HG03039 (cell line): ENCODE data around the gene EIF2S2.

Experiments used
- ATAC-seq: cut with Tn5 transposase; IDR thresholded peaks from one replicate; pipeline ENCODE4 v1.9.1; 2021; ENCODE audit warnings: mild to moderate bottlenecking, moderate library complexity; ENCODE audit not compliant: unreplicated experiment

EIF2S2 gene

DNA sequence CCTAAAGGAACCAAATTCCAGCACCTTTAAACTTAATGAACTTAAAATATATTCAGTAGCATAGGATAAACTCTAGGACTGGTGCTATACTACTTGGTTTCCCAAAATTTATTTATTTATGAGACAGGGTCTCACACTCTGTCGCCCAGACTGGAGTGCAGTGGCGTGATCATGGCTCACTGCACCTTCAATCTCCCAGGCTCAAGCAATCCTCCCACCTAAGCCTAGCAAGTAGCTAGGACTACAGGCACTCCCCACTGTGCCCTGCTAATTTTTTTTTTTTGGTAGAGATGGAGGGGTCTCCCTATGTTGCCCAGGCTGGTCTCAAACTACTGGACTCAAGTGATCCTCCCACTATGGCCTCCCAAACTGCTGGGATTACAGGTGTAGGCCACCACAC lies 21.4 kb downstream of the EIF2S2 start:
- no peak for ATAC-seq

DNA sequence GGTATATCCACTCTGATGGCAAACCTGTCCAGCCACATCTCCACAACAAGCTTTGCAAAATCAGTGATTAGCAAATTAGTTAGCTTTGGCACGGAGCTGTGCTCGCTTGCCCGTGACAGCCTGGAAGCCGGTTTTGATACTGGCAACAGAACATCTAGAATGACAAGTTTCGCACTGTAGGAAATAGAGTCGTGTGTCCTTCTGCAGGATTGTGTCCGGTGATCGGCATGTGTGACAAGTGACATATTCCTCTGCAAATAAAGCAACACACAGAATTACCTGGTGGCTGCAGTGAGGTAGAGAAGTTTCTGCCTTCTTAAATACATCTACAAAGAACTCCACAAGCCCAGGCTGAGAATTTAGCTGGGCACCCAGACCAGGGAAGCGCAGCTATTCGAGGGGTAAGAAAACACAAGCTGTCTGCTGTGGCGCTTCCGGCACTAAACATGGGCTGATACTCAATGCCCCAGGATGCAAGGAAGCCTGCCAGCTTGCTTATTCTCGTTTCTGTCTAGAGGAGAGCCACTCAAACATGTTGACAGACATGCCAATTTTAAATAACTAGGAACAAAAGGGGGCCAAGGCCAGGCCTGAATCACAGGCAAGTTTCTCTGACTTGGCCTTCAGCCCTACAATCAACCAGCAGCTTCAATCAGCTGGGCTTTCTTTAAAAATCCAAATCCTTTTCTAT lies 22.2 kb downstream of the EIF2S2 start:
- no peak for ATAC-seq

DNA sequence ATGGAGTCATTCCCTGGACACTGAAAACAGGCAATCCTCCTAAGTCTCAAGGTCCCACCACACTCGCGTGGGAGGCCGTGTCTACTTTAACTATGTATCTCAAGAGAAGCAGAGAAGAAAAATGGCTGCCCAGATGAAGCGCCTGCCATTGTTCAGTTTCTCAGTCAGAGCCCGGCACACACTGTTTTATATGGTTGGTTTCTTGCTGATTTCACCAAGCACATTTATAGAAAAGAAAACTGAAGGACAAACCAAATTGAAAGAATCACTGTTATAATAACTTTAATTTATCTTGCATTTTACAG lies 22.9 kb downstream of the EIF2S2 start:
- ATAC-seq: no peak

DNA sequence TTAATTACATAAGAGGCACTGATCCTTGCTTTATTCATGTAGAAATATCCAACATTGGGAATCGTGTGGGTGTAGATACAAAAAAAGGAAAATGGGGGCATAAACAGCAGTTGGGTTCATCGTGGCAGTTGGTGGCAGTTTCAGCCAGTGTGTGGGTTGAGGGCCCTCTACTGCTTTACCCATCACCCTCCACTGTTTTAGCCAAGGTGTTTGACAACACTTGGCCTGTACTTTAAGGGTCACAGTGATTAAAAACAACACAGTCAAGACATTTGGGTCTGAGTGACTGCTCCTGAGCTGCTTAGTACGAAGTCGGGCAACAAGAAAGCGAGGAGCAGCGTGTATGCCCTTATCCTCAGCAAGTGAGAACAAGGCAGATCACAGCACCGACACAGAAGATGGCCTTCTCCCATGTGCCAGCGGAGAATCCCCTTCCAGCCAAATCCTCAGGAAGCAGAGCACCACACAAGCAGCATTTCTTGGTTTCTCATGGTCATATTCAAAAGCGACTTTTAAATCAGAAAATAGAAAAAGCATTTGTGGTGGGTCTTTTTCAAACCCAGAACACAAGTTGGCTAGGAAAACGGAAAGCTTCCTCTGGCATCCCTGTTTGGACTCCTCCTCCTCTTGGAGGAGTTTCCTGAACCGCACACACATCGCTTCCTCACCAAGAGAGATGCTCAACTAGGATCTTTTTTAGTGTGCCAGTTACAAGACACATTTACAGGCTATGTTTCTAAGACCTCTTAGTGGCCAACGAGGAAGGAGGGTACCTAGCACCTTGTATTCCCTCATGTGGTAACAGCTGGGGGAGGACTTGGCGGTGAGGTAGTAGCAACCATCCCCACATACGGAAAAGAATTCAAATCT lies 23.5 kb downstream of the EIF2S2 start:
- no peak for ATAC-seq

DNA sequence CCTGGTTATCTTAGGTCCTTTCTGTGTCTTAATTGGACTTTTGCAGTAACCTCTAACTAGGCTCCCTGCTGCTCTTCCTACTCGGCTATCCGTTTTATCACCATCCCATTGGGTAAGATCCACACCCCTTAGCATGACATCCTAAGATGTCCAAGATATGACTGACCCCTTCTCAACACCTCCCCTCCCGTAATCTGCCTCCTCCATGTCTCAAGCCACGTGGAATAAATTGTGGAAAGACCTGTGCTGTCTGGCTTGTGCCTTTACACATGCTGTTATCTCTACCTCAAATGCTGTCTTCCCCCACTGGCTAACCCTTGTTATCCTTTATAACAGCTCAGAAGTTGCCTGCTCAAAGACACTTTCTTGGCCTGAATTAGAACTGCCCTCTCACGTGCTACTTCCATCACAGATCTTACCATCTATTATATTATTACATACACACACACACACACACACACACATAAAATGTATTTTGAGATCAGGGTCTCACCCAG lies 26.5 kb downstream of the EIF2S2 start:
- ATAC-seq: no peak

DNA sequence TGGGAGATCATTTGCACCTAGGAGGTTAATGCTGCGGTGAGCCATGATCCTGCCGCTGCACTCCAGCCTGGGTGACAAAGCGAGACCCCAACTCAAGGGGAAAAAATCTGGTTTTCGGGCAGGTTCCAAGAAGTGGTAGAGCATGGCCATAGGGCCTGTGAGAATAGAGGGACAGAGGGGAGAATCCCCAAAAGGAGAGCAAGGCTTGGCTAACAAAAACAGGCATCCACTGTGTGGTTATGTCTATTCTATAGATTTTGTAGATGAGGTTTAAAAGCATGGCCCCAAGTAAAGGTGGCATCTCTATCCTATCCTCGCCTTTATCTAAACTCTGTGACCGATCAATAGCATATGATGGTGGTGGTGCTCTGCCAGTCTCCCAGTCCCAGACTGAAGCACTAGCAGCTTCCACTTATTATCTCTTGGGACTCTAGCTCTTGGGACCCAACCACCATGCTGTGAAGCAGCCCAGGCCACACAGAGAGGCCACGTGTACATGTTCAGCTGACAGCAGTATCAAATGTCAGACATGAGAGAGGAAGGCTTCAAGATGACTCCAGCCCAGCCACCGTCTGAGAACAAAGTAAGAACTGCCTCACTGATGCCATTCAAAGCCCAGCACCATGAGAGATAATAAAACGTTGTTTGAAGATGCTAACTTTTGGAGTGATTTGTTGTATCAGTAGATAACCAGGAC lies 27.7 kb downstream of the EIF2S2 start:
- no peak for ATAC-seq

DNA sequence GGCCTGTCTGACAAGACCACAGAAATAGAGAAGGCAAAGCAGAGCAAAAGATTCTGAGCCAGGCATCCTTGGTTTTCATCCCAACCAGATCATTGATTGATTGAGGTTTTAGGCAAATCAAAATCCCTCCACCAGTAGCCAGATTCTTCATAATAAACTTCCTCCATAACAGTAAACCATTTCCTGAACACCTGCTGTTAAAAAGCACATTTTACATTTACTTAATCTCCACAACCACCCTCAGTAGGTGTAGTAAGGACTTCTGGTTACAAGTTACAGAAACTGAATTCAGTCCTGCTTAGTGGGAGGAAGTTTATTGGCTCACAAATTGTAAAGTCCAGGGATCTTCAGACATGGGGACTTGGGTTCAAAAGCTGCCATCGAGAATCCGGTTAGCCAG lies 28.3 kb downstream of the EIF2S2 start:
- ATAC-seq: no peak

DNA sequence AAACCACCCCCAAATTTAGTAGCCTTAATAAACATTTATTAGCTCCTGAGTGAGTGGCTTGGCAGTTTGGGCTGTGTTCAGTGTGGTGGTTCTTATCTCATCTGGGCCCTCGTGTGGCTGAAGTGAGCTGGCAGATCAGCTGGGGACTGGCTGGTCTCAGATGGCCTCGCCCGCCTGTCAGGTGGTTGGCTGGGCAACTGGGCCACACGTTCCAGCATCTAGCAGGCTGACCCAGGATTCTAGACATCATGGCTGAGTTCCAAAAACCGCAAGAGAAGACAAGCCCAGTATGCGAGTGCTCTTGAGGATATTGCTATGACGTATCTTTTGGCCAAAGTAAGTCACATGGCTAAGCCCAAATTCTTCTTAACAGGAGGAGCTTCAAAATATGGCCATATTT lies 28.9 kb downstream of the EIF2S2 start:
- ATAC-seq: no peak

DNA sequence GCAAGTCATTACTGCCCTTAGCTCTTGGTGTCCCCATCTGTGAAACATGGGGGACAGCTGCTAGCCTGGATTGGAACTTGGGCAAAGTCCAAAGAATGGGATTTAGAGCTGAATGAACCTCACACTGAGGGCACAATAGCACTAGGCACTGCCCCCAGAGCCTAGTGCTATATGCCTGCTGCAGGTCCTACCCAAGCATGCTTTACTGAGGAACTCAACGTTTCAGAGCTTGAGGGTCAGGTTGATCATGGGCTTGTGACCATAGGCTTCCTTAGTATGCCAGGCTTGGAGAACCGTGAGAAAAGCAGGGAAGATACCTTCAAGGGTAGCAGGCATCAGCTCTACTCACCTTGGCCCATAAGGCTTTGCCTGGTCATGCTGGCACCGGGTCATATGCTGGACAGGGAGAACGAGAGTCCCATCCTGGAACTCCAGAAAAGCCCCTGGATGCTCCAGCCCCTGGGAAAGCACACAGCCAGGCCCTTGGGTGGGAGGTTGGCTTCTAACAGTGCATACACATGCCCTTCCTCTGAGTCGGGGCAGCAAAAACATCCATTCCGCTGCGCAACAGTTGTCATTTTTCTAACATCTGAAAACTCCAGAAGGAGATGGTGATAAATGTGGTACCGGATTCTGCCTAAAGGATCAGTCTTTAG lies 29.7 kb downstream of the EIF2S2 start:
- no peak for ATAC-seq

DNA sequence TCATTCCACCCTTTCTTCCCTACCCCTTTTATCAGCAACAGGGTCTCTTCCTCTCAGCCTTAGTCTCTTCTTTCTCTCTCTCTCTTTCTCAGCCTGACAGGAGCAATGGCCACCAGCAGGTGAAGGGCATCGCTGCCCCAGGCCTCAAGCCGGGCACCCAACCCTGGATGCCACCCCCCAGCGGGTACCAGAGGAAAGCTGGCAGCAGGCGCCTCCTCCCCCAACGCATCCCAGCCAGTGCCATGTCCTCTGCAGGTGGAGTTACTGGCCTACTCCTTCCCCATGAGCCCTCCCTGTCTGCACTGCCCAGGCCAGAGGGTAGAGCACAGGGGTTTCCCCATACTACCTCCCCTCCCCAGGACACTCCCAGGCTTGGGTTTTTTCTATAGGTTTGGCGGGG lies 32.2 kb downstream of the EIF2S2 start:
- ATAC-seq: no peak

DNA sequence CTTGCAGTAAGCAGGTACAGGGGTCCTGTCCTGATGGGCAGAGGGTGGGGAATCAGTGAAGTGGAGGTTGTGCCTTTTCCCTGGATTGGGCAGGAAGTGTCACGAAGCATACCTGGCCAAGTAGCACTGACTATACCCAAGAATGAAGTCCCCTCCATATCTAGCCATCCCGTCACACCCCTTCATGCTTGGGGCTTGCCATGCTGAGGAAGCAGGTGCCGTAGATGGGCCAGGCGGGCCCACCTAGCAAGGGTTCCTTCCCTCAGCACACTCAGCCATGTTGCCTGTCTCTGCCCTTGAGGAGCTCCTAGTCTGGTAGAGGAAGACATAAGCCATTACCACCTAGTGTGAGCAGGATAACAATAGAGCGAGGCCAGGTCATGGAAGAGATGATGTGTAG lies 33.5 kb downstream of the EIF2S2 start:
- ATAC-seq: no peak

DNA sequence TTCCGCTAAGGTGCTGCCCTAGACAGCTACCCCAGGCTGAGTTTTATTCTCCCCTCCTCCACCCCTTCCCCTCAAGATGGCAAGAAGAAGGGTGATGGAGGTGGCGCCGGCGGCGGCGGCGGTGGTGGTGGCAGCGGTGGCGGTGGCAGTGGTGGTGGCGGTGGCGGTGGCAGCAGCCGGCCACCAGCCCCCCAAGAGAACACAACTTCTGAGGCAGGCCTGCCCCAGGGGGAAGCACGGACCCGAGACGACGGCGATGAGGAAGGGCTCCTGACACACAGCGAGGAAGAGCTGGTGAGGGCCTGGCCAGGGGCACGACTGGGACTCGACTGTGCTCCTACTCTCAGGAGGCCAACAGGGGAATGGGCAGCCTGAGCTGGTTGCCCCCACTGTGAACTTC lies 35.1 kb downstream of the EIF2S2 start:
- ATAC-seq: no peak

DNA sequence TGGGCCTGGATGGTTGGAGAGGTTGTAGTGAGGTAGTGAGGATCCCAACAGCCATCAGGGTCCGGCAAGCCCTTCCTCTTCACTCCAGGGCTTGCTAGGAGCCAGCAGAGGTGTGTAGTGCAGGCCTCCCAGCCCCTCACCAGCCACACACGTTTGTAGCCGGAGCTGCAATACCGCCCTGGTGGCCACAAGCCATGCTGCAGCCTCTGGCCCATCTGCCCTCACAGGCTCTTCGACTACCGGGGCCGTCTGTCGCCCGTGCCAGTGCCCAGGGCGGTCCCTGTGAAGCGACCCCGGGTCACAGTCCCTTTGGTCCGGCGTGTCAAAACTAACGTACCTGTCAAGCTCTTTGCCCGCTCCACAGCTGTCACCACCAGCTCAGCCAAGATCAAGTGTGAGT lies 36.4 kb downstream of the EIF2S2 start:
- ATAC-seq: no peak

DNA sequence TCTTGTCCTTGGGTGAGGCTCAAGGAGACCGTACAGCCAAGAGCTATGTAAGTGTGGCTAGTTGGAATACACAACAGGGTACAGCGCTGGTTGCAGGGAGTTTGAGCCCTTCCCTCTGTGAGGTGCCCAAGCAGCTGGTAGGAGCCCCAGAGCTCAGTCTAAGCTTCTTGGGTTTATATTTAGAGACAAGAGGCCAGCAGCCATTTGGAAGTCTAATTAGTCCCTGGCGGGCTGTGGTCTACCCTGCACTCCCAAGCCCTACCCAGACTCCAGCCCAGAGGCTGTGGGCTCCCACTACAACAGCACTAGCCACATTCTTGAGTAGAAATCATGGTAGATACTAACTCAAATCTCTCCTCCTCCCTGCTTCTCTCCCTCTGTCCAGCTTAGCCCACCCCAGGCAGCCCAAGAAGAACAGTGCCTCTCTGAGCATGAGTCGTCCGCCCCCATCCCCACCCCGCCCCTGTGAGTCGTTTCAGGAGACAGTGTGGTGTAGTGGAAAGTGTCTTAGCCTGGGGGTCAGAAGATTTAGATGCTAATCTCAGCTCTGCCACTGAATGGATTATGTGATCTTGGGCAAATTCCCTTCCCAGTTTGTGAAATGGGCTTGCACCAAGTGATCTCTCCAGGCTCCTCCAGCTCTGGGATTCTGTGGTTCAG lies 37.8 kb downstream of the EIF2S2 start:
- ATAC-seq: no peak

DNA sequence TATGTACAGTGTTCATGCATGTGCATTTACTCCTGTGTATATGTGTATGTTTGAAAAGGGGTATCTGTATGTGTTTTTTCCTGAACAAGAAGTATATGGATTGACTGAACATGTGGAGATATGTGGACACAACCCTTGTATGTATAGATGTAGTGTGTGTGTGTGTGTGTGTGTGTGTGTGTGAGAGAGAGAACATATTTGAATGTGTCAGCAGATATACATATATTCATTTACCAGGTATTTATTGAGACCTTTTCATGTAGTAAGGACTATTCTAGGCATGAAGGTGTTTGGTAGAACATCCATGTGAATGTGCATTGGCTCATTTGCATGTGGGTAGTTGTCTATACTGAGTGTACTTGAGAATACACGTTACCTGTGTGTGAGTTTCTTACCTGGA lies 39.3 kb downstream of the EIF2S2 start:
- ATAC-seq: no peak

DNA sequence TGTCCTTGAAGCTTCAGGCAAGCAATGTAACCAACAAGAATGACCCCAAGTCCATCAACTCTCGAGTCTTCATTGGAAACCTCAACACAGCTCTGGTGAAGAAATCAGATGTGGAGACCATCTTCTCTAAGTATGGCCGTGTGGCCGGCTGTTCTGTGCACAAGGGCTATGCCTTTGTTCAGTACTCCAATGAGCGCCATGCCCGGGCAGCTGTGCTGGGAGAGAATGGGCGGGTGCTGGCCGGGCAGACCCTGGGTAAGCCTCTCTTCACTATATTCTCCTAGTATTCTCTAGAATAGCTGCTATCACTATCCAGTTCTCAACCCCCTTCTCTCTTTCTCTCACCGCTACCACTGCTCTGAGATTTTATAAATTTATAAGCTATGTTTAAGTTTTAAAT lies 40.0 kb downstream of the EIF2S2 start:
- no peak for ATAC-seq

DNA sequence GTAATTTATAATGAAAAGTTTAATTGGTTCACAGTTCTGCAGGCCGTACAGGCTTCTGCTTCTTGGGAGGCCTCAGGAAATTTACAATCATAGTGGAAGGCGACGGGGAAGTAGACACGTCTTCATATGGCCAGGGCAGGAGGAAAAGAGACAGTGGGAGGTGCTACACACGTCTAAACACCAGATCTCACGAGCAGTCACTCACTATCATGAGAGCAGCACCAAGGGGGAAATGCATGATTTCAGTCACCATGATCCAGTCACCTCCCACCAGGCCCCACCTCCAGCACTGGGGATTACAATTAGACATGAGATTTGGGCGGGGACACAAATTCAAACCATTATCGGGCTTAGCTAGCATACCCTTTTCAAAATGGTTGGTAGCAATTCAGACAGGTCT lies 41.2 kb downstream of the EIF2S2 start:
- no peak for ATAC-seq

DNA sequence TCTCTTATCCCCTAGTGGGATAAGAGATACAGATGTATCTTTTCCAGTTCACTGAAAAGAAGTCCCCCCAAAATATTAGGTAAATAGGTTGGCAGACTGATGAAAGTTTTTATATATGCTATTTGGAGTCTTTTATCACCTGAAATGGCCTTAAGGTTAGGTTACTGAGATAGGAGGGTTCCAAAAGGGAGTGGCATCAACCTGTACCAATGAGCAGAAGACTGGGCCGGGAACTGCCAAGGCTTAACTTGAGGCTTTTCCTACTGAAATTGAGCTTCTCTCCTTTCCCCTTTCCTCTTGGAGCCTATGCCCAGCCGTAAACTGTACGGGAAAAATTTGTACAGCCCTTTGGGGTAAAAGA lies 42.0 kb downstream of the EIF2S2 start:
- no peak for ATAC-seq

DNA sequence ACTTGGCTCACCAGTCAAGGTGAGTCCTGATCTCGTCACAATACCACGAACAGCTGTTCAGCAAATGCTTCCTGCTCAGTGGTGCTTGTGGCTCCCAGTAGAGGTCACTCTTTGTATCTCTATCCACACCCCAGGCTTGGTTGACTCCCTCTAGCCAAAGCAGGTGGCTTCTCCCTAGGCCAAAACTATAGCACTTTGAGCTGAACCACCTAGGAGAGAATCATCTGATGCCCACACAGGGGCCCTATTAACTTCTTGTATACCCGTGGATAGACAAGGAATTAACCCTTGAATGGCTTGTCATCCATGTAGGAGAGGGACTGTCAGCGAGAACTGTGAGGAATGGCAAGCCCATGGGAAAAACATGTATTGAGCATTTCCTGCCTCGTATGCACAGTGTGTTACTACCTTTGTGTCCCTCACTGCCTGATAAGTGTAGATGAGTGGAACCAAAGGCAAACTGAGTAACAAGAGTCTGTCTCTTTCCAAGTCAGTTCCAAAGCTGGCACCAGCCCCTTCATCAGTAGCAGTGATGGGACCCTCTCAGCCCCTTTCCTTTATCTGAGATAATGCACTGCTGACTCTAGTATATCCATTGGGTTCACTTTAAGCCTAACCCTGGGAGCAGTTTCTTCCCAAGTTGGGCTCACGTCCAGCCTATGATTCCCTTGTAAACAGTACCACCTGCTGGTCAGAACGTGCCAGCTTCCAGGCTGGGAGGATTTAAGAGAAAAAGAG lies 42.5 kb downstream of the EIF2S2 start:
- no peak for ATAC-seq

DNA sequence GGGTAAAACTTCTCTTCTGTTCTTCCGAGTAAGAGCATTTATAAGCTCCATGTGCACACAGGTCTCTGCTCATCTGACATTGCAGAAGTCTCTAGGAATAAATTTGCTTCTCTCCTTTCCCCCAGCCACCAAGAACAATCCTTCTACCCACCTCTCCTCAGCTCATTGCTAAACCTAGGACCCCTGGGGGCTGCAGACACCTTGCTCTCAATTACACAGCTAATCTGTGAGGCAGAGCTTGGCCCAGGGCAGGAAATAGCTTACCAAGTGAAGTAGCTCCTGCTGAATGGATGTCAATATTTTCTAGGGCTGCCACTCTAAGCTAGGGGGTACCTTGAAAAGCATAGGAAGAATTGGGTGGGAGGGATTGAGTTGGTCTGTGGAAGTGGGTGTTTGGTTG lies 44.0 kb downstream of the EIF2S2 start:
- ATAC-seq: no peak
